ENCODE data around the gene KCTD5. TPM values are rescaled to one million over a fixed set of nuclear protein-coding genes. Genes with fewer than 3 reads are reported as not detected.

Gene KCTD5
- total and polyA plus RNA-seq, 9 of the 15 experiments (the other 6 are each of a cell fraction or from before 2014, with no cell fraction given): 0.73 to 58.3 (median 32.3) TPM

DNA sequence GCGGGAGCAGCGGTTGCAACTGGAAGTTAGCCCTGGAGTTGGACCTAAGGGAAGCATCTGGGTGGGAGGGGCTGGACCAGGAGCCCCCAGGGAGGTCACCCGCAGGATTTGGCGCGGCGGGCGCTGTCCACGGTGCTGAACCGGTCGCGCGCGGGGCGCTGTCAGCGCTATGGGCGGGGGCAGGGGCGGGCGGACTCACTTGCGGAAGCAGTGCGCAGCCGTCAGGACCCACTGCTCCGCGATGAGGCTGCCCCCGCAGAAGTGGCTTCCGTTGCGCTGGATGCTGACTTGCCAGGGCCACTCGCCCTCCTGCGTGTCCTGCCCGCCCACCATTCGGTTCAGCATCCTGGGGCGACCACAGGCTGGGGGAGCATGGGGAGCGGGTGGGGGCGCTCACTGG, 33.2 kb downstream of the KCTD5 start (continued):
- TF ChIP-seq, protein P1, sequence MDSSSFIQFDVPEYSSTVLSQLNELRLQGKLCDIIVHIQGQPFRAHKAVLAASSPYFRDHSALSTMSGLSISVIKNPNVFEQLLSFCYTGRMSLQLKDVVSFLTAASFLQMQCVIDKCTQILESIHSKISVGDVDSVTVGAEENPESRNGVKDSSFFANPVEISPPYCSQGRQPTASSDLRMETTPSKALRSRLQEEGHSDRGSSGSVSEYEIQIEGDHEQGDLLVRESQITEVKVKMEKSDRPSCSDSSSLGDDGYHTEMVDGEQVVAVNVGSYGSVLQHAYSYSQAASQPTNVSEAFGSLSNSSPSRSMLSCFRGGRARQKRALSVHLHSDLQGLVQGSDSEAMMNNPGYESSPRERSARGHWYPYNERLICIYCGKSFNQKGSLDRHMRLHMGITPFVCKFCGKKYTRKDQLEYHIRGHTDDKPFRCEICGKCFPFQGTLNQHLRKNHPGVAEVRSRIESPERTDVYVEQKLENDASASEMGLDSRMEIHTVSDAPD (CRISPR knock-in tag; IDR thresholded peaks at IDR 0.05): no peak
- TF ChIP-seq CBX1 (IDR thresholded peaks at IDR 0.05; ENCODE audit: low read depth) (no peak), CREB1 (IDR thresholded peaks at IDR 0.05) (peak; percentile 81; the same call in 1 of the 2 replicates), CREB1 (CRISPR knock-in tag; IDR thresholded peaks at IDR 0.05) (peak; percentile 80), MXI1 (IDR thresholded peaks at IDR 0.05; ENCODE audit: low read depth, low read length) (0 out of 2 replicates have a peak, but pooled peaks have one; percentile 70), LEF1 (IDR thresholded peaks at IDR 0.05) (no peak), PURB (CRISPR knock-in tag; IDR thresholded peaks at IDR 0.05; ENCODE audit: low read depth) (no peak), TAL1 (IDR thresholded peaks at IDR 0.05) (no peak), CBX3 (IDR thresholded peaks at IDR 0.05; ENCODE audit: borderline replicate concordance in 1 of 2, low read length in 2 of 2) (no peak; a peak in 1 of 3 replicates), NRF1 (conservative IDR thresholded peaks at IDR 0.05 in 1 of 2, IDR thresholded peaks at IDR 0.05 in 1 of 2) (peak; percentile 83 to 86), SAP30 (IDR thresholded peaks at IDR 0.05; ENCODE audit: borderline replicate concordance, insufficient read depth, low read depth, low read length, poor library complexity, severe bottlenecking) (peak; percentile 54), POLR3G (IDR thresholded peaks at IDR 0.05; ENCODE audit: extremely low read depth, insufficient read length, insufficient replicate concordance) (no peak), STAT5B (CRISPR knock-in tag; IDR thresholded peaks at IDR 0.05) (no peak), GABPB1 (CRISPR knock-in tag; IDR thresholded peaks at IDR 0.05) (peak; percentile 79), TBP (optimal IDR thresholded peaks at IDR 0.05; ENCODE audit: low read depth, low read length) (no peak), EGR1 (conservative IDR thresholded peaks at IDR 0.05) (peak; percentile 47), KDM1A (IDR thresholded peaks at IDR 0.05) (no peak), ZNF695 (CRISPR knock-in tag; IDR thresholded peaks at IDR 0.05) (no peak), KAT8 (IDR thresholded peaks at IDR 0.05; ENCODE audit: low read depth) (no peak), PYGO2 (tag; IDR thresholded peaks at IDR 0.05) (no peak), ZSCAN29 (IDR thresholded peaks at IDR 0.05) (no peak), ZNF507 (tag; conservative IDR thresholded peaks at IDR 0.05) (no peak), SIN3B (IDR thresholded peaks at IDR 0.05; ENCODE audit: low read depth) (no peak), ATF1 (CRISPR knock-in tag; IDR thresholded peaks at IDR 0.05) (peak; percentile 72), ATF1 (tag; IDR thresholded peaks at IDR 0.05) (no peak), ZNF12 (CRISPR knock-in tag; IDR thresholded peaks at IDR 0.05) (no peak)
- TF ChIP-seq, protein P2, sequence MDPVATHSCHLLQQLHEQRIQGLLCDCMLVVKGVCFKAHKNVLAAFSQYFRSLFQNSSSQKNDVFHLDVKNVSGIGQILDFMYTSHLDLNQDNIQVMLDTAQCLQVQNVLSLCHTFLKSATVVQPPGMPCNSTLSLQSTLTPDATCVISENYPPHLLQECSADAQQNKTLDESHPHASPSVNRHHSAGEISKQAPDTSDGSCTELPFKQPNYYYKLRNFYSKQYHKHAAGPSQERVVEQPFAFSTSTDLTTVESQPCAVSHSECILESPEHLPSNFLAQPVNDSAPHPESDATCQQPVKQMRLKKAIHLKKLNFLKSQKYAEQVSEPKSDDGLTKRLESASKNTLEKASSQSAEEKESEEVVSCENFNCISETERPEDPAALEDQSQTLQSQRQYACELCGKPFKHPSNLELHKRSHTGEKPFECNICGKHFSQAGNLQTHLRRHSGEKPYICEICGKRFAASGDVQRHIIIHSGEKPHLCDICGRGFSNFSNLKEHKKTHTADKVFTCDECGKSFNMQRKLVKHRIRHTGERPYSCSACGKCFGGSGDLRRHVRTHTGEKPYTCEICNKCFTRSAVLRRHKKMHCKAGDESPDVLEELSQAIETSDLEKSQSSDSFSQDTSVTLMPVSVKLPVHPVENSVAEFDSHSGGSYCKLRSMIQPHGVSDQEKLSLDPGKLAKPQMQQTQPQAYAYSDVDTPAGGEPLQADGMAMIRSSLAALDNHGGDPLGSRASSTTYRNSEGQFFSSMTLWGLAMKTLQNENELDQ (CRISPR knock-in tag; IDR thresholded peaks at IDR 0.05; ENCODE audit: borderline replicate concordance): 0 out of 2 replicates have a peak, but pooled peaks have one; percentile 42
- TF ChIP-seq, protein P3, sequence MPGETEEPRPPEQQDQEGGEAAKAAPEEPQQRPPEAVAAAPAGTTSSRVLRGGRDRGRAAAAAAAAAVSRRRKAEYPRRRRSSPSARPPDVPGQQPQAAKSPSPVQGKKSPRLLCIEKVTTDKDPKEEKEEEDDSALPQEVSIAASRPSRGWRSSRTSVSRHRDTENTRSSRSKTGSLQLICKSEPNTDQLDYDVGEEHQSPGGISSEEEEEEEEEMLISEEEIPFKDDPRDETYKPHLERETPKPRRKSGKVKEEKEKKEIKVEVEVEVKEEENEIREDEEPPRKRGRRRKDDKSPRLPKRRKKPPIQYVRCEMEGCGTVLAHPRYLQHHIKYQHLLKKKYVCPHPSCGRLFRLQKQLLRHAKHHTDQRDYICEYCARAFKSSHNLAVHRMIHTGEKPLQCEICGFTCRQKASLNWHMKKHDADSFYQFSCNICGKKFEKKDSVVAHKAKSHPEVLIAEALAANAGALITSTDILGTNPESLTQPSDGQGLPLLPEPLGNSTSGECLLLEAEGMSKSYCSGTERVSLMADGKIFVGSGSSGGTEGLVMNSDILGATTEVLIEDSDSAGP (CRISPR knock-in tag; IDR thresholded peaks at IDR 0.05): no peak
